IPS DF 19.7 (cell line): ENCODE measurements around the gene GPX4.

Experiments used
- DNase-seq: peaks from one replicate; pipeline ENCODE4 v3.0.0-alpha.2; 2013; ENCODE audit warnings: low read depth, low spot score

The GPX4 gene

GRCh38 chr19:1130771-1131717 lies 27.2 kb downstream of the GPX4 start:
- no peak for DNase-seq

DNA sequence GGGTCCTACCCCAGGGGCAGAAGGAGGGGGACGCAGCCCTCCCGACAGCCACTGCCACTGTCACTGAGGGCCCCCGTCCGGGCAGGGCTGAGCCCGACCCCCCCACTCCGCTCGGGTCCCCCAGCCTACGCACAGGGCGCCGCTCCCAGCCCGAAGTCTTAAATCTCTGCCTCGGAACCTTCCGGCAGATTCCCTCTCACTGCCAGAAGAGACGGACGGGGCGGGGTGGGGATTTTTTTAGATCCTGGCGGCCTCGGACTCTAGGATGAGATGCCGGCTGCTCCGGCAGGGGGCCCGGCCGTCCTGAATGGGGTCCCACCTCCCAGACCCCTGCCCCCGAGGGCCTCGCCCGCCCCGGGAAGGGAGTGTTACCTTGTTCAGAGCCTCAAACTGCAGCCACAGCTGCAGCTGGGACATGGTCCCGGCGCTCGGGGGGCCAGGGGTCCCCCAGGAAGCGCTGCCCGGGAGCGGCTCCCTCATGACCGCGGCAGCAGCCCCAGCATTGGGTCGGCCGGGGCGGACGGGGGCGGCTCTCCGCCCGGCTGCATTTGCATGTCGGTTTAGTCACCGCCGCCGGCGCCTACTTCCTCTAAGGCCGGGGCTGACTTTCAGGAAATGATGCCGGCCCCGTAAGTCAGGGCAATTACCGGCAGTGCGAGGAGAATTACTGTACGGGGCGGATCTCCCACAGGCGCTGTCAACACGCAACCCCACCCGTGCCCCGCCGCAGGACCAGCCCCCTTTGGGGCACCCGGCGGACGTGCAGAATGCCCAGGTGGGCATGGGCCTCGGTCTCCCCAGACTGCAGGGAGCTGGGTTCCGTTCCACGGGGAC lies 28.1 kb downstream of the GPX4 start:
- DNase-seq = no peak

- DNase-seq = no peak
These were observed 29.0 kb downstream of the GPX4 start for GRCh38 chr19:1132552-1133383.

DNA sequence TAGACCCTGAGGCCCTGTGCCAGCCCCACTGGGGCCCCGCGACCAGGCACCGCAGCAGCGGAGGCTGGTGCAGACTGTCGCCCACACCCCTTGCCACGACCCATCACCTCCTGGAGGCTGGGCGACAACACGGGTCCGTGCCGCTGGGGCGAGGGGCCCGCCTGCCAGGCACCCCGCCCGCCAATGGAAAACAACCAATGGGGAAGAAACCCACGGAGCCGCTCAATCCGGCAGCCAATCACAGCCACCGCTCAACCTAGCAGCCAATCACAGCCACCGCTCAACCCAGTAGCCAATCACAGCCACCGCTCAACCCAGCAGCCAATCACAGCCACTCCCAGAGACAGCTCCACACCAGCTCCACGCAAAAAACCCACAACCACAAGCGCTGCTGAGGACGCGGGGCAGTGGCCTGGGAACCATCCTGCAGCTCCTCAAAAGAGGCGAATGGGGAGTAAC lies 29.7 kb downstream of the GPX4 start:
- DNase-seq = no peak

DNA sequence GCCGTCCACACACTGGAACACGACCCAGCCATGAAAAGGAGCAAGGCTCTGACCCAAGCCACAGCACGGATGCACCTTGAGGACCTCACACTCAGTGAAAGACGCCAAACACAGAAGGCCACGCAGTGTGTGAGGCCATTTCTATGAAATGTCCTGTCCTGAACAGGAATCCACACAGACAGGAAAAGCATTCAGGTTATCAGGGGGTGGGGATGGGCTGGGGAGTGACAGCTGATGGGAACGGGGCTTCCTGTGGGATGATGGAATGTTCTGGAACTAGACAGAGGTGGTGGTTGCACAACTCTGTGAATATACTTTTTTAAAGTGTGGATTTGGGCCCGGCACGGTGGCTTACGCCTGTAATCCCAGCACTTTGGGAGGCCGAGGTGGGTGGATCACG lies 30.6 kb downstream of the GPX4 start:
- no peak for DNase-seq

DNA sequence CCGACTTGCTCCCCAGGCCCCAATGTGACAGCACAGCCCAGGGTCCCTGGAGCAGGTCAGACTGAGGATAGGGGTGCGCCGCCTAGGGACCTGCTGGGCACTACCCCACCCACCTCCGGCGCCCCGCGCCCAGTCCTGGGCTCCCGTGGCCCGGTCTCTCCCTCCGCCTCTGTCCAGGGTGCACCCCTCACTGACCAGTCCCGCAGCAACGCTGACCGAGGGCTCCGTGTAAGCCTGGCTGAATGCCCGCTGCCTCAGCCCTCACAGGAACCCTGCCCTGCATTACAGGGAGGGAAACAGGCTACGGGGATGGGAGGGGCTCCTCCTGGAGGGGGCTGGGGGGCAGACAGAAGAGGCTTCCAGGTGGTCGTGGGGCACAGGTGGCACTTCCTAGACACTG lies 31.7 kb downstream of the GPX4 start:
- no peak for DNase-seq

DNA sequence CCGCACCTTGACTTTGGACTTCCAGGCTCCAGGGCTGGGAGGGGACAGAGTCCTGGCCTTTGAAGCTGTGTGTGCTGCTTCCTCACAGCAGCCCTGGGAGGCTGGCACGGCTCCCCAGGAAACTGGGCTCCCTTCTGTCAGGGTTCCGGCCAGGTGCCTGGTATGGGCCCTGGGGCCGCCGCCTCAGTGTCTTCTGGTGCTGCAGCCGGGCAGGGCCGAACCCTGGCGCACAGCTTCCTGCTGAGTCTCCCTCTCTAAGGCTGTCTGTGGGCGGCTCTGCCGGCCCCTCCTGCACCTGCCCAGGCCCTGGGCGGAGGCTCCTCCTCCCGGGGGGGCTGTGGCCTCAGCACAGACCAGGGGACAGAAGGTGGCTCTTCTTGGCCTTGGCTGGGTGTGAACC lies 32.4 kb downstream of the GPX4 start:
- no peak for DNase-seq

- no peak for DNase-seq
These were observed 33.0 kb downstream of the GPX4 start for GRCh38 chr19:1136621-1137317.

DNA sequence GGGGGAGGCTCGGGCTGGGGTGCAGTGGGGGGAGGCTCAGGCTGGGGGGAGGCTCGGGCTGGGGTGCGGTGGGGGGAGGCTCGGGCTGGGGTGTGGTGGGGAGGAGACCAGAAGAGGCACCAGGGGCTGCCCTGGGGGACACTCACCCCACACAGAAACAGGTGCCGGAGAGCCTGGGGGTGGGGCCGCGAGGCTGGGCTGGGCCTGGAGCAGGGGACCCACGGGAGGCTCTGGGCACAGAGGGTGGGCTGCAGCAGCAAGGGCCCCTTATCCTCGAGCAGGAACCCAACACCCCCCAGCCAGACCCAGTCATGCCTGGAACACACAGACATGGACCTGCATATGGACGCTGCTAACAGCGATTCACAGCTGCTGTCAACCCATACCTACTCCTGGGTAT lies 34.3 kb downstream of the GPX4 start:
- no peak for DNase-seq

- no peak for DNase-seq
These were observed 35.3 kb downstream of the GPX4 start for GRCh38 chr19:1139126-1139525.

- DNase-seq = no peak
These were observed 36.7 kb downstream of the GPX4 start for GRCh38 chr19:1140272-1141027.

- DNase-seq = no peak
These were observed 38.1 kb downstream of the GPX4 start for GRCh38 chr19:1141944-1142343.

- DNase-seq = no peak
These were observed 40.1 kb downstream of the GPX4 start for GRCh38 chr19:1143828-1144399.

DNA sequence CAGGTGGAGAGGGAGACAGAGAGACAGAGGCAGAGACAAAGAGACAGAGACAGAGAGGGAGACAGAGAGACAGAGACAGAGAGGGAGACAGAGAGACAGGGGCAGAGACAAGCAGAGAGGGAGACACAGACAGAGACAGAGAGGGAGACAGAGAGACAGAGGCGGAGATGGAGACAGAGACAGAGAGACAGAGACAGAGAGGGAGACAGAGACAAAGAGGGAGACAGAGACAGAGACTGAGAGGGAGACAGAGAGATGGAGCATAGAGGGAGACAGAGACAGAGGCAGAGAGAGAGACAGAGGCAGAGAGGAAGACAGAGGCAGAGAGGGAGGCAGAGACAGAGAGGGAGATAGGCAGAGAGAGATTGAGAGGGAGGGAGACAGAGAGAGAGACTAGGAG lies 40.9 kb downstream of the GPX4 start:
- no peak for DNase-seq

GRCh38 chr19:1145635-1146411 lies 42.0 kb downstream of the GPX4 start:
- DNase-seq = no peak

- no peak for DNase-seq
These were observed 42.6 kb downstream of the GPX4 start for GRCh38 chr19:1146412-1146699.

DNA sequence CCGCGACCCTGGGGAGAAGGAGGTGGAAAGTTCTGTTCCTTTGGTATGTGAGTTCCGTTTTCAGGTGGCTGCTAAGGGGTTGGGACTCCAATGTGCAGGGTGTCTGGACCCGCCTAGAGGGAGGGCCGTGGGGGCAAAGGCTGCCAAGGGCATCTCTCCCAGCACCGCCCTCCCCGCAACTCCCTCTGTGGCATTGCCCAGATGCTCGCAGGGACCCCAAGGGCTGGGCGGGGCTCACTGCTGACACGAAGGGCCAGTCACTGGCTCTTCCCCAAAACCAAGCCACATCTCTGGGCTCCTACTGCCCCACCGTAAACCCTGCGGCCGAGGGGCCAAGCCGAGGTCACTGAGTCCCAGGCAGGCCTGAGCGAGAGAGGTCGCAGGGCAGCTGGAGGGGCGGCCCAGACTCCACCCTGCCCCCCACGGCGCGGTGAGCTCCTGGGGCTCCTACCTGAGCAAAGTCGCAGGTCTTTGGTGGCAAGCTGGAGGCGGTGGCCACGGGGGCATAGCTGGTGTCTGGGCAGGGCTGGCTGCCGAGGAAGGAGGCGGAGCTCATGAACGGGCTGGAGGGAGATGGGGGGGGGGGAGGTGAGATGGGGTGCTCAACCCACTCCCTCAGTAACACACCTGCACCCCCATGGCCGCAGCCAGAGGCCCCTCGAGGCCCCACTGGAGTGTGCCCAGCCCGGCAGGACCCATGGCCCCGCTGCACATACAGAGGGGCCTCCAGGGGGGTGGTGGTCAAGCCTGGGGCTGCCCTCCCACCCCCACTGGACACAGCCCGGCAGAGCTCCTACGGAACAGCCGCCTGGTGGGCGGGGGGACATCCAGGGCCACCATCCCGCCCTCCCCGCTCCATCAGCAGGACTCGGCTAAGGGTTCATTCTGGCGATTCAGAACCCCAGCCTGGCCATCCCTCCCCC lies 43.3 kb downstream of the GPX4 start:
- DNase-seq = no peak

DNA sequence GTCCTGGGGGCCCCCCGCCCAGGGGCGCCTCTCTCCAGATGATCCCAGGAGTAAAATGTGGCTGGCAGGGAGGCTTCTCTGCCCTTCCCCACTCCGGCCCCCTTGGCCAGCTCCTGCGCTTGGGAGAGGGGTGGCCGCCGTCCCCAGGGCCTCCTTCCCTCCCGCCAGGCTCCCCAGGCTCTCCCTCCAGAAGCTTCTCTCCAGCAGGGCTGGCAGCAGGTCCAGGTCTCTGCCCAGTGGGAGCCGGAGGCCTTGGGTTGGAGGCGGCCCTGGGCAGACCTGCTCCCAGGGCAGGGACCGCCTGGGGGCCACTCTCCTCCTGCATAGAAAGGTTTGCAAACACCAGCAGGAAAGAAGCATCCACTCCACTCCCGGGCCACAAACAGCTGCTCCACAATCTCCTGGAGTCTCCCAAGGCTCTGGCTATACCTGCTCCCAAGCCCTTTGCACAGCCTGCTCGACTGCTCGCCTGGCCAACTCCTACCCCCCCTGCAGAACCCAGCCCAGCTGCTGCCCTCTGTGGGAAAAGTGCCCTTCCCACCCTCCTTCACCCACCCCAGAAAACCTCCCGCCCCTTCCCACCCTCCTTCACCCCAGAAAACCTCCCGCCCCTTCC lies 44.2 kb downstream of the GPX4 start:
- no peak for DNase-seq
